PFSK-1 (cell line): Measurements from ENCODE around the gene RAB39A.

Experiments
- POLR2AphosphoS5 ChIP-seq: IDR thresholded peaks from 2 replicates; pipeline ENCODE4 v1.6.1; 2012; ENCODE audit warnings: low read depth, mild to moderate bottlenecking, control low read depth, low read length, moderate library complexity
- REST ChIP-seq, 2 experiments: IDR thresholded peaks; 2 replicates each; pipeline versions ENCODE4 v1.6.1 to v1.8.0; 2011 to 2012; ENCODE audit warnings: low read depth in 2 of 2, low read length in 2 of 2, control low read depth in 1 of 2, inconsistent platforms in 1 of 2, mild to moderate bottlenecking in 1 of 2, moderate library complexity in 1 of 2; ENCODE audit not compliant: insufficient read depth in 1 of 2
- SIN3A ChIP-seq: IDR thresholded peaks from 2 replicates; pipeline ENCODE4 v1.6.1; 2012; ENCODE audit warnings: mild to moderate bottlenecking, low read length, moderate library complexity, borderline replicate concordance; ENCODE audit not compliant: insufficient read depth

GRCh38 chr11:107988397-107989158 lies 60.3 kb downstream of the RAB39A start:
- TF ChIP-seq REST (IDR thresholded peaks at IDR 0.05; ENCODE audit: insufficient read depth in 1 of 2, low read depth in 2 of 2, low read length in 2 of 2) = no peak
- no peak for TF ChIP-seq SIN3A
- TF ChIP-seq POLR2AphosphoS5 = no peak
